Body of pancreas (tissue), 4 donors: ENCODE results near the gene ST3GAL4.

Source experiments
- CTCF ChIP-seq, 7 experiments: fragments of 450-650 bp in 4 of 7; fragments of 200-600 bp in 3 of 7; sonication (generic) in 3 of 7; IDR thresholded peaks; one replicate each; pipeline ENCODE4 v1.5.1; 2016 to 2019; ENCODE audit warnings: antibody characterized with exemption in 7 of 7
- POLR2A ChIP-seq, 3 donors: fragments of 450-650 bp; IDR thresholded peaks; one replicate each; pipeline ENCODE4 v1.6.1; 2016; ENCODE audit warnings: antibody characterized with exemption in 3 of 3, mild to moderate bottlenecking in 2 of 3

- TF ChIP-seq CTCF (IDR thresholded peaks at IDR 0.05) (no peak), POLR2A (IDR thresholded peaks at IDR 0.05) (no peak)
These were observed 53.0 kb downstream of the ST3GAL4 start for GRCh38 chr11:126408496-126408895.
